ENCODE results near the gene ADGRL4. TPM values are rescaled to one million over a fixed set of nuclear protein-coding genes. Genes with fewer than 3 reads are reported as not detected.
"Not testable (repeated sequence)": the region's sequence is repeated elsewhere in the genome, so short reads cannot be mapped to it uniquely, and the experiment has no call there.

The ADGRL4 gene
- total RNA-seq, 2 experiments from 2014 or later, result not detected

- no peak for DNase-seq
- no peaks in the 10 kb centered on the region for H3K4me1 Mint-ChIP-seq (ENCODE audit: low read depth)
- no peak overlapping the region for H3K4me3 Mint-ChIP-seq
- H3K27me3 Mint-ChIP-seq (ENCODE audit: low read depth), result no peaks in the 10 kb centered on the region
- no peaks in the 10 kb centered on the region for H3K9me3 Mint-ChIP-seq
- intact Hi-C loops (cut with micrococcal nuclease), result no loop called here
- CTCF ChIA-PET, result no interaction called here
- H3K27ac Mint-ChIP-seq, result no peak overlapping the region
- no peaks in the 10 kb centered on the region for H3K36me3 Mint-ChIP-seq (ENCODE audit: low read depth)
Measured at GRCh38 chr1:78911956-78912880, 94.3 kb downstream of the ADGRL4 start.

- intact Hi-C loops (cut with micrococcal nuclease), result no loop called here
- no peaks in the 10 kb centered on the region for H3K36me3 Mint-ChIP-seq (ENCODE audit: low read depth)
- H3K9me3 Mint-ChIP-seq, result no peaks in the 10 kb centered on the region
- CTCF ChIA-PET, result no interaction called here
- H3K27ac Mint-ChIP-seq, result no peak overlapping the region
- H3K27me3 Mint-ChIP-seq (ENCODE audit: low read depth), result no peaks in the 10 kb centered on the region
- no peak for DNase-seq
- no peaks in the 10 kb centered on the region for H3K4me1 Mint-ChIP-seq (ENCODE audit: low read depth)
- H3K4me3 Mint-ChIP-seq, result no peak overlapping the region
Measured at GRCh38 chr1:78902641-78903040, 103.9 kb downstream of the ADGRL4 start.

GRCh38 chr1:78894811-78895210, 111.7 kb downstream of the ADGRL4 start:
- H3K27me3 Mint-ChIP-seq (ENCODE audit: low read depth), result peaks cover 2% of the 10 kb centered on the region
- no peak overlapping the region for H3K4me3 Mint-ChIP-seq
- intact Hi-C loops (cut with micrococcal nuclease), result no loop called here
- H3K9me3 Mint-ChIP-seq, result no peaks in the 10 kb centered on the region
- DNase-seq, result no peak
- CTCF ChIA-PET, result no interaction called here
- no peaks in the 10 kb centered on the region for H3K4me1 Mint-ChIP-seq (ENCODE audit: low read depth)
- no peaks in the 10 kb centered on the region for H3K36me3 Mint-ChIP-seq (ENCODE audit: low read depth)
- no peak overlapping the region for H3K27ac Mint-ChIP-seq

- intact Hi-C loops (cut with micrococcal nuclease), result no loop called here
- Mint-ChIP-seq H3K9me3 (no peaks in the 10 kb centered on the region), H3K27me3 (ENCODE audit: low read depth) (peaks cover 2% of the 10 kb centered on the region), H3K4me1 (ENCODE audit: low read depth) (no peaks in the 10 kb centered on the region), H3K27ac (no peak overlapping the region), H3K4me3 (no peak overlapping the region), H3K36me3 (ENCODE audit: low read depth) (no peaks in the 10 kb centered on the region)
- no peak for DNase-seq
- CTCF ChIA-PET, result no interaction called here
Measured at GRCh38 chr1:78892260-78892840, 114.2 kb downstream of the ADGRL4 start.

- Mint-ChIP-seq H3K36me3 (ENCODE audit: low read depth) (no peaks in the 10 kb centered on the region), H3K27me3 (ENCODE audit: low read depth) (peaks cover under 1% of the 10 kb centered on the region), H3K4me3 (no peak overlapping the region), H3K4me1 (ENCODE audit: low read depth) (no peaks in the 10 kb centered on the region), H3K27ac (no peak overlapping the region), H3K9me3 (no peaks in the 10 kb centered on the region)
- CTCF ChIA-PET, result no interaction called here
- DNase-seq, result no peak
- intact Hi-C loops (cut with micrococcal nuclease), result no loop called here
Measured at GRCh38 chr1:78887458-78887857, 119.1 kb downstream of the ADGRL4 start.

- intact Hi-C loops (cut with micrococcal nuclease), result no loop called here
- H3K36me3 Mint-ChIP-seq (ENCODE audit: low read depth), result no peaks in the 10 kb centered on the region
Measured at GRCh38 chr1:78884685-78885452, 121.7 kb downstream of the ADGRL4 start.

GRCh38 chr1:78880223-78880622, 126.3 kb downstream of the ADGRL4 start:
- no peak for DNase-seq
- no peak overlapping the region for H3K4me3 Mint-ChIP-seq
- H3K36me3 Mint-ChIP-seq (ENCODE audit: low read depth), result no peaks in the 10 kb centered on the region
- no peak overlapping the region for H3K27ac Mint-ChIP-seq
- no peaks in the 10 kb centered on the region for H3K9me3 Mint-ChIP-seq
- CTCF ChIA-PET, result no interaction called here
- no peaks in the 10 kb centered on the region for H3K4me1 Mint-ChIP-seq (ENCODE audit: low read depth)
- intact Hi-C loops (cut with micrococcal nuclease), result no loop called here
- H3K27me3 Mint-ChIP-seq (ENCODE audit: low read depth), result no peaks in the 10 kb centered on the region

More at GRCh38 chr1:78884685-78885452, 121.7 kb downstream of the ADGRL4 start:
- DNase-seq, result no peak
- no peak overlapping the region for H3K4me3 Mint-ChIP-seq
- H3K27ac Mint-ChIP-seq, result no peak overlapping the region
- no peaks in the 10 kb centered on the region for H3K27me3 Mint-ChIP-seq (ENCODE audit: low read depth)
- CTCF ChIA-PET, result interaction anchor here (0.9 kb wide), 1 partner anchor 95 kb away, joined by 3 read pairs; no protein-coding TSS in a partner anchor
- H3K4me1 Mint-ChIP-seq (ENCODE audit: low read depth), result no peaks in the 10 kb centered on the region
- H3K9me3 Mint-ChIP-seq, result no peaks in the 10 kb centered on the region

GRCh38 chr1:78875986-78876385, 130.5 kb downstream of the ADGRL4 start:
- H3K4me1 Mint-ChIP-seq (ENCODE audit: low read depth); CTCF ChIA-PET; intact Hi-C loops (cut with micrococcal nuclease); H3K36me3 Mint-ChIP-seq (ENCODE audit: low read depth); H3K27me3 Mint-ChIP-seq (ENCODE audit: low read depth); H3K4me3 Mint-ChIP-seq; DNase-seq; H3K27ac Mint-ChIP-seq; H3K9me3 Mint-ChIP-seq: not testable (repeated sequence)

- H3K9me3 Mint-ChIP-seq; intact Hi-C loops (cut with micrococcal nuclease); DNase-seq; H3K4me3 Mint-ChIP-seq; CTCF ChIA-PET; H3K27ac Mint-ChIP-seq; H3K36me3 Mint-ChIP-seq (ENCODE audit: low read depth); H3K27me3 Mint-ChIP-seq (ENCODE audit: low read depth); H3K4me1 Mint-ChIP-seq (ENCODE audit: low read depth): not testable (repeated sequence)
Measured at GRCh38 chr1:78872801-78873200, 133.7 kb downstream of the ADGRL4 start.

- intact Hi-C loops (cut with micrococcal nuclease), result no loop called here
- DNase-seq, result no peak
- H3K9me3 Mint-ChIP-seq, result no peaks in the 10 kb centered on the region
- no peak overlapping the region for H3K27ac Mint-ChIP-seq
- H3K4me1 Mint-ChIP-seq (ENCODE audit: low read depth), result no peaks in the 10 kb centered on the region
- CTCF ChIA-PET, result interaction anchor here (0.7 kb wide), 1 partner anchor 32 kb away, joined by 4 read pairs; no protein-coding TSS in a partner anchor
- no peaks in the 10 kb centered on the region for H3K36me3 Mint-ChIP-seq (ENCODE audit: low read depth)
- H3K27me3 Mint-ChIP-seq (ENCODE audit: low read depth), result no peaks in the 10 kb centered on the region
- no peak overlapping the region for H3K4me3 Mint-ChIP-seq
Measured at GRCh38 chr1:78871249-78871648, 135.3 kb downstream of the ADGRL4 start.

GRCh38 chr1:78869136-78869535, 137.4 kb downstream of the ADGRL4 start:
- intact Hi-C loops (cut with micrococcal nuclease), result no loop called here
- Mint-ChIP-seq H3K4me1 (ENCODE audit: low read depth) (no peaks in the 10 kb centered on the region), H3K27me3 (ENCODE audit: low read depth) (peaks cover 5% of the 10 kb centered on the region), H3K36me3 (ENCODE audit: low read depth) (no peaks in the 10 kb centered on the region), H3K4me3 (no peak overlapping the region), H3K27ac (no peak overlapping the region), H3K9me3 (no peaks in the 10 kb centered on the region)
- no peak for DNase-seq
- CTCF ChIA-PET, result no interaction called here

GRCh38 chr1:78864175-78864574, 142.4 kb downstream of the ADGRL4 start:
- intact Hi-C loops (cut with micrococcal nuclease), result no loop called here
- Mint-ChIP-seq H3K27me3 (ENCODE audit: low read depth) (peaks cover 13% of the 10 kb centered on the region), H3K27ac (no peak overlapping the region), H3K36me3 (ENCODE audit: low read depth) (no peaks in the 10 kb centered on the region), H3K4me1 (ENCODE audit: low read depth) (no peaks in the 10 kb centered on the region), H3K9me3 (no peaks in the 10 kb centered on the region), H3K4me3 (no peak overlapping the region)
- no peak for DNase-seq
- CTCF ChIA-PET, result no interaction called here

Data from activated naive CD4-positive, alpha-beta T cell treated with anti-CD3 and anti-CD28 coated beads for 36 hours (primary cell).